Keratinocyte (primary cell): ENCODE results near the gene FBXL14.

ENCODE experiments used
- EZH2 ChIP-seq: IDR thresholded peaks from one replicate; pipeline ENCODE4 v1.6.1; 2012; ENCODE audit warnings: inconsistent platforms, mild to moderate bottlenecking, low read length, moderate library complexity
- TF ChIP-seq, protein P1 (sequence below), 3 experiments: IDR thresholded peaks in 1 of 3; conservative IDR thresholded peaks in 1 of 3; optimal IDR thresholded peaks in 1 of 3; 2 replicates in 2 of 3; 3 replicates in 1 of 3; pipeline versions ENCODE3 to v1.5.1; 2011; ENCODE audit warnings: low read length in 3 of 3, mild to moderate bottlenecking in 3 of 3, moderate library complexity in 2 of 3, control low read depth in 1 of 3, inconsistent platforms in 1 of 3; ENCODE audit not compliant: insufficient read depth in 2 of 3; ENCODE audit errors: extremely low read depth in 1 of 3

DNA sequence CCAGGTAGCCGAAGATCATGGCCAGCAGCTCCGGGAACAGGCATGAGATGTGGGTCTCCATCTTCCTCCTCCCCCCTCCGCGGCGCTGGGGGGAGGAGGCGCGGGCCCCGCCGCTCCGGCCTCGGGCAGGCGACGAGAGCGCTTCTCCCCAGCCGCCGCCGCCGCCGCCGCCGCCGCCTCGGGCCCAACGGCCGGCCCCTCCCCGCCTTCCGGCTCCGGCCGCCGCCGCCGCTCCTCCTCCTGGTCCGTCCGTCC, 448 bp downstream of the FBXL14 start:
- TF ChIP-seq, protein P1, sequence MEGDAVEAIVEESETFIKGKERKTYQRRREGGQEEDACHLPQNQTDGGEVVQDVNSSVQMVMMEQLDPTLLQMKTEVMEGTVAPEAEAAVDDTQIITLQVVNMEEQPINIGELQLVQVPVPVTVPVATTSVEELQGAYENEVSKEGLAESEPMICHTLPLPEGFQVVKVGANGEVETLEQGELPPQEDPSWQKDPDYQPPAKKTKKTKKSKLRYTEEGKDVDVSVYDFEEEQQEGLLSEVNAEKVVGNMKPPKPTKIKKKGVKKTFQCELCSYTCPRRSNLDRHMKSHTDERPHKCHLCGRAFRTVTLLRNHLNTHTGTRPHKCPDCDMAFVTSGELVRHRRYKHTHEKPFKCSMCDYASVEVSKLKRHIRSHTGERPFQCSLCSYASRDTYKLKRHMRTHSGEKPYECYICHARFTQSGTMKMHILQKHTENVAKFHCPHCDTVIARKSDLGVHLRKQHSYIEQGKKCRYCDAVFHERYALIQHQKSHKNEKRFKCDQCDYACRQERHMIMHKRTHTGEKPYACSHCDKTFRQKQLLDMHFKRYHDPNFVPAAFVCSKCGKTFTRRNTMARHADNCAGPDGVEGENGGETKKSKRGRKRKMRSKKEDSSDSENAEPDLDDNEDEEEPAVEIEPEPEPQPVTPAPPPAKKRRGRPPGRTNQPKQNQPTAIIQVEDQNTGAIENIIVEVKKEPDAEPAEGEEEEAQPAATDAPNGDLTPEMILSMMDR (optimal IDR thresholded peaks at IDR 0.05 in 1 of 3, IDR thresholded peaks at IDR 0.05 in 1 of 3, conservative IDR thresholded peaks at IDR 0.05 in 1 of 3; ENCODE audit: extremely low read depth in 1 of 3, insufficient read depth in 2 of 3, low read length in 3 of 3) = no peak
- no peak for TF ChIP-seq EZH2
